ENCODE data around the gene VWF. TPM values are rescaled to one million over a fixed set of nuclear protein-coding genes. Genes with fewer than 3 reads are reported as not detected.

The VWF gene
- total RNA-seq, 1 donor from 2014 or later: 468 TPM

GRCh38 chr12:5976196-5976595, 148.3 kb downstream of the VWF start:
- TF ChIP-seq CTCF (IDR thresholded peaks at IDR 0.05): no peak
- DNase-seq (no peak), ATAC-seq (no peak)
- Histone ChIP-seq H3K27me3 (ENCODE audit: low read depth) (no peaks in the 10 kb centered on the region), H3K4me1 (peaks cover 17% of the 10 kb centered on the region), H3K9me3 (no peaks in the 10 kb centered on the region), H3K36me3 (peaks cover 33% of the 10 kb centered on the region), H3K4me3 (no peak overlapping the region), H3K27ac (no peak overlapping the region)
- intact Hi-C loops (cut with DNase I): no loop called here

- peaks cover 41% of the 10 kb centered on the region for H3K36me3 ChIP-seq
- H3K4me1 ChIP-seq: peaks cover 17% of the 10 kb centered on the region
- H3K27me3 ChIP-seq (ENCODE audit: low read depth): no peaks in the 10 kb centered on the region
- intact Hi-C loops (cut with DNase I): no loop called here
- TF ChIP-seq CTCF (IDR thresholded peaks at IDR 0.05): no peak
- no peak for ATAC-seq
- no peak overlapping the region for H3K27ac ChIP-seq
- H3K9me3 ChIP-seq: no peaks in the 10 kb centered on the region
- DNase-seq: no peak
- H3K4me3 ChIP-seq: no peak overlapping the region
Measured at GRCh38 chr12:5973461-5974115, 150.9 kb downstream of the VWF start.

- DNase-seq (no peak), ATAC-seq (no peak)
- H3K4me1 ChIP-seq: peaks cover 16% of the 10 kb centered on the region
- no peak overlapping the region for H3K4me3 ChIP-seq
- no peaks in the 10 kb centered on the region for H3K9me3 ChIP-seq
- no peak overlapping the region for H3K27ac ChIP-seq
- peaks cover 47% of the 10 kb centered on the region for H3K36me3 ChIP-seq
- H3K27me3 ChIP-seq (ENCODE audit: low read depth): no peaks in the 10 kb centered on the region
- intact Hi-C loops (cut with DNase I): no loop called here
- TF ChIP-seq CTCF (IDR thresholded peaks at IDR 0.05): no peak
Measured at GRCh38 chr12:5972387-5972786, 152.1 kb downstream of the VWF start.

GRCh38 chr12:5971194-5971850, 153.1 kb downstream of the VWF start:
- H3K9me3 ChIP-seq: no peaks in the 10 kb centered on the region
- no peak overlapping the region for H3K27ac ChIP-seq
- no peak for TF ChIP-seq CTCF (IDR thresholded peaks at IDR 0.05)
- H3K4me1 ChIP-seq: peaks cover 6% of the 10 kb centered on the region
- H3K27me3 ChIP-seq (ENCODE audit: low read depth): no peaks in the 10 kb centered on the region
- no peak overlapping the region for H3K4me3 ChIP-seq
- DNase-seq (no peak), ATAC-seq (no peak)
- H3K36me3 ChIP-seq: peaks cover 43% of the 10 kb centered on the region
- intact Hi-C loops (cut with DNase I): no loop called here

GRCh38 chr12:5969974-5970690, 154.3 kb downstream of the VWF start:
- H3K36me3 ChIP-seq: peaks cover 36% of the 10 kb centered on the region
- H3K9me3 ChIP-seq: no peaks in the 10 kb centered on the region
- no peak overlapping the region for H3K4me3 ChIP-seq
- TF ChIP-seq CTCF (IDR thresholded peaks at IDR 0.05): no peak
- H3K4me1 ChIP-seq: no peaks in the 10 kb centered on the region
- no peaks in the 10 kb centered on the region for H3K27me3 ChIP-seq (ENCODE audit: low read depth)
- DNase-seq (no peak), ATAC-seq (no peak)
- intact Hi-C loops (cut with DNase I): no loop called here
- no peak overlapping the region for H3K27ac ChIP-seq

All from lower lobe of right lung (tissue), 2 donors.